HG02759 (cell line): ENCODE results near the gene NCOA7.

ENCODE experiments used
- ATAC-seq: cut with Tn5 transposase; IDR thresholded peaks from one replicate; pipeline ENCODE4 v1.9.1; 2021; ENCODE audit warnings: mild to moderate bottlenecking, moderate library complexity; ENCODE audit not compliant: unreplicated experiment

The NCOA7 gene

GRCh38 chr6:125858427-125859320 lies 67.9 kb downstream of the NCOA7 start:
- ATAC-seq = peak; percentile 58

GRCh38 chr6:125859727-125860126 lies 69.0 kb downstream of the NCOA7 start:
- no peak for ATAC-seq

- ATAC-seq = no peak
These were observed 72.3 kb downstream of the NCOA7 start for GRCh38 chr6:125863023-125863422.

- ATAC-seq = no peak
These were observed 74.3 kb downstream of the NCOA7 start for GRCh38 chr6:125865015-125865414.

- ATAC-seq = no peak
These were observed 75.7 kb downstream of the NCOA7 start for GRCh38 chr6:125866433-125866832.

- ATAC-seq = no peak
These were observed 76.8 kb downstream of the NCOA7 start for GRCh38 chr6:125867483-125867942.

- no peak for ATAC-seq
These were observed 77.5 kb downstream of the NCOA7 start for GRCh38 chr6:125868252-125868651.

GRCh38 chr6:125868678-125869395 lies 78.1 kb downstream of the NCOA7 start:
- no peak for ATAC-seq

GRCh38 chr6:125869427-125869826 lies 78.7 kb downstream of the NCOA7 start:
- ATAC-seq = no peak

GRCh38 chr6:125871365-125871764 lies 80.6 kb downstream of the NCOA7 start:
- no peak for ATAC-seq

GRCh38 chr6:125872259-125872921 lies 81.6 kb downstream of the NCOA7 start:
- no peak for ATAC-seq

GRCh38 chr6:125882243-125882642 lies 91.5 kb downstream of the NCOA7 start:
- ATAC-seq = no peak

GRCh38 chr6:125884634-125885371 lies 94.0 kb downstream of the NCOA7 start:
- no peak for ATAC-seq

- ATAC-seq = no peak
These were observed 95.3 kb downstream of the NCOA7 start for GRCh38 chr6:125886021-125886420.

GRCh38 chr6:125886914-125887313 lies 96.2 kb downstream of the NCOA7 start:
- ATAC-seq = no peak

- no peak for ATAC-seq
These were observed 96.6 kb downstream of the NCOA7 start for GRCh38 chr6:125887372-125887771.

- no peak for ATAC-seq
These were observed 98.4 kb downstream of the NCOA7 start for GRCh38 chr6:125888989-125889656.

GRCh38 chr6:125899726-125900182 lies 109.0 kb downstream of the NCOA7 start:
- peak; percentile 60 for ATAC-seq

GRCh38 chr6:125904871-125905270 lies 114.1 kb downstream of the NCOA7 start:
- ATAC-seq = peak; percentile 83
